Measurements from ENCODE around the gene FOLR1. TPM values are rescaled to one million over a fixed set of nuclear protein-coding genes. Genes with fewer than 3 reads are reported as not detected.
"Not testable (repeated sequence)": the region's sequence is repeated elsewhere in the genome, so short reads cannot be mapped to it uniquely, and the experiment has no call there.

Gene FOLR1
- total RNA-seq, 1 donor from 2014 or later, result 0.20 TPM

- peaks cover 14% of the 10 kb centered on the region for H3K27me3 Mint-ChIP-seq (ENCODE audit: low read depth)
- not testable (repeated sequence) for H3K9me3 Mint-ChIP-seq (ENCODE audit: low read depth); H3K36me3 Mint-ChIP-seq (ENCODE audit: low read depth); H3K4me1 Mint-ChIP-seq (ENCODE audit: low read depth); DNase-seq (ENCODE audit: low spot score); H3K27ac Mint-ChIP-seq (ENCODE audit: unreplicated experiment); H3K4me3 Mint-ChIP-seq (ENCODE audit: unreplicated experiment)
Measured at GRCh38 chr11:72172043-72172442, 19.9 kb upstream of the FOLR1 start.

- no peaks in the 10 kb centered on the region for H3K4me1 Mint-ChIP-seq (ENCODE audit: low read depth)
- H3K36me3 Mint-ChIP-seq (ENCODE audit: low read depth), result peaks cover 2% of the 10 kb centered on the region
- TF ChIP-seq CTCF (IDR thresholded peaks at IDR 0.05), result no peak
- no peak overlapping the region for H3K27ac Mint-ChIP-seq (ENCODE audit: unreplicated experiment)
- peaks cover 18% of the 10 kb centered on the region for H3K27me3 Mint-ChIP-seq (ENCODE audit: low read depth)
- DNase-seq (ENCODE audit: low spot score), result no peak
- no peak overlapping the region for H3K4me3 Mint-ChIP-seq (ENCODE audit: unreplicated experiment)
- H3K9me3 Mint-ChIP-seq (ENCODE audit: low read depth), result no peaks in the 10 kb centered on the region
Measured at GRCh38 chr11:72173291-72173690, 18.6 kb upstream of the FOLR1 start.

GRCh38 chr11:72174302-72175070, 17.5 kb upstream of the FOLR1 start:
- TF ChIP-seq CTCF (IDR thresholded peaks at IDR 0.05), result no peak
- no peak for DNase-seq (ENCODE audit: low spot score)
- peaks cover 21% of the 10 kb centered on the region for H3K27me3 Mint-ChIP-seq (ENCODE audit: low read depth)
- no peak overlapping the region for H3K4me3 Mint-ChIP-seq (ENCODE audit: unreplicated experiment)
- H3K36me3 Mint-ChIP-seq (ENCODE audit: low read depth), result peaks cover 2% of the 10 kb centered on the region
- no peak overlapping the region for H3K27ac Mint-ChIP-seq (ENCODE audit: unreplicated experiment)
- no peaks in the 10 kb centered on the region for H3K9me3 Mint-ChIP-seq (ENCODE audit: low read depth)
- no peaks in the 10 kb centered on the region for H3K4me1 Mint-ChIP-seq (ENCODE audit: low read depth)

GRCh38 chr11:72177656-72178055, 14.3 kb upstream of the FOLR1 start:
- Mint-ChIP-seq H3K27me3 (ENCODE audit: low read depth) (peaks cover 28% of the 10 kb centered on the region), H3K9me3 (ENCODE audit: low read depth) (no peaks in the 10 kb centered on the region)
- no peak for DNase-seq (ENCODE audit: low spot score)

GRCh38 chr11:72179049-72179803, 12.7 kb upstream of the FOLR1 start:
- H3K9me3 Mint-ChIP-seq (ENCODE audit: low read depth), result no peaks in the 10 kb centered on the region
- no peak for DNase-seq (ENCODE audit: low spot score)
- H3K27ac Mint-ChIP-seq (ENCODE audit: unreplicated experiment), result no peak overlapping the region
- no peaks in the 10 kb centered on the region for H3K4me1 Mint-ChIP-seq (ENCODE audit: low read depth)
- H3K36me3 Mint-ChIP-seq (ENCODE audit: low read depth), result no peaks in the 10 kb centered on the region
- H3K4me3 Mint-ChIP-seq (ENCODE audit: unreplicated experiment), result no peak overlapping the region
- TF ChIP-seq CTCF (IDR thresholded peaks at IDR 0.05), result no peak
- peaks cover 29% of the 10 kb centered on the region for H3K27me3 Mint-ChIP-seq (ENCODE audit: low read depth)

More at GRCh38 chr11:72177656-72178055, 14.3 kb upstream of the FOLR1 start:
- Mint-ChIP-seq H3K27ac (ENCODE audit: unreplicated experiment) (no peak overlapping the region), H3K4me1 (ENCODE audit: low read depth) (no peaks in the 10 kb centered on the region), H3K36me3 (ENCODE audit: low read depth) (no peaks in the 10 kb centered on the region), H3K4me3 (ENCODE audit: unreplicated experiment) (no peak overlapping the region)
- no peak for TF ChIP-seq CTCF (IDR thresholded peaks at IDR 0.05)

Data from chondrocyte (in vitro differentiated cells).